ENCODE data around the gene SSNA1. TPM values are rescaled to one million over a fixed set of nuclear protein-coding genes. Genes with fewer than 3 reads are reported as not detected.
A peak's percentile ranks its signal among the peaks of the same experiment; 100 is the strongest.

Gene SSNA1
- polyA plus RNA-seq, 5 donors, result 34.4 to 69.2 (median 43.9) TPM

DNA sequence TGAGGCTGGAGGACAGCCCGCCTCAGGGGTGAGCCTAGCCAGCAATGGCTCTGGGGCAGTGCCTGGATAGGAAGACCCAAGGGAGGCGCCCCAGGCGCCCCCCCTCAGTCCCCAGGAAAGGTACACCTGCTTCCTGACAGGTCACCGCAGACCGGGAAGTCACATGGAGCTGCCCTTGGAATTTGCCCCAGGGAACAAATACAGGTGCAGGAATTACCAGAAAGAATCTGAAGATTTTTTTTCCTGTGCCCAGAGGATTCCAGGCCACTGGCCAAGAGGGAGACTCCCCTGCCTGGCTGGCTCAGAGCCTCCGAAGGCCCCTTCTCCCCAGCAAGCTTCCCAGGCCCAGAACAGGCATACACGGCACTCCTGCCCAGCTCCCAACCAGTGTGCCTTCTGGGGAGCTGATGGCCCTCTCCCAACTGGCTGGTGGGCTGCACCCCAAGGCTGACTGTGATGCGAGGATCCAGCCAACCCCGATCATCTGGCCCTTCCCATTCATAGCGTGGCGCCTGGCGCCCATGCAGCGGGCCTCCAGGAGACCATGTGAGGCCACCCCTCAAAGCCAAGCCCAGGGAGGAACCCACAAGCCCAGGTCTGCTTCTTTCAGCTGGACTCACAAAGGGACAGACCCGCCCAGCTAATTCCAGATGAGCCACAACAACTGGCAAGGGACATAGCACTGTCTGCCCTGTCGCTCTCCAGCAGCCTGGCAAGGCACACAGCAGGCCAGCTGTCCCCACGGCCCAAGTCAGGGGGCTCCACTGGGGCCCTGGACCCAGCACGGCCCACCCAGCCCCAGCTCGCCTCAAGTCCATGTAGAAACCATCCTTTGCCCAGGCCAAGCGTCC, 9.8 kb downstream of the SSNA1 start:
- no peak for DNase-seq

DNA sequence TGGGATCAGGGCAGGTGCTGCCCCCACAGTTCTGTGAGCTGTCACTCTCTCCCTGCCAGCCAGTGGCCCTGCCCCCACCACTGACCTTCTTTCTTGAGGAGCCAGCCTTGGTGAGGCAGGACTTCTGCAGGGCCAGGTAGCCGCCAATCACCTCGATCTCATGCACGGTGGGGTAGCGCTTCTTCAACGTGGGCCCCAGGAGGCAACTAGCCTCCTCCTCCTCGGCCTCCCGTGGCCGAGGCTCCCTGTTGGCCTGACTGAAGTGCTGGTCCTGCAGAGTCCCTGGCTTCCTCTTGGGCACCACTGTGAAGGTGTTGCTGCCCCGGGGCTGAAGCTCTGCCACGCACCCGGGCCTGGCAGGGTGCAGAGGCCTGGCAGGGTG, 10.4 kb downstream of the SSNA1 start:
- DNase-seq, result no peak

DNA sequence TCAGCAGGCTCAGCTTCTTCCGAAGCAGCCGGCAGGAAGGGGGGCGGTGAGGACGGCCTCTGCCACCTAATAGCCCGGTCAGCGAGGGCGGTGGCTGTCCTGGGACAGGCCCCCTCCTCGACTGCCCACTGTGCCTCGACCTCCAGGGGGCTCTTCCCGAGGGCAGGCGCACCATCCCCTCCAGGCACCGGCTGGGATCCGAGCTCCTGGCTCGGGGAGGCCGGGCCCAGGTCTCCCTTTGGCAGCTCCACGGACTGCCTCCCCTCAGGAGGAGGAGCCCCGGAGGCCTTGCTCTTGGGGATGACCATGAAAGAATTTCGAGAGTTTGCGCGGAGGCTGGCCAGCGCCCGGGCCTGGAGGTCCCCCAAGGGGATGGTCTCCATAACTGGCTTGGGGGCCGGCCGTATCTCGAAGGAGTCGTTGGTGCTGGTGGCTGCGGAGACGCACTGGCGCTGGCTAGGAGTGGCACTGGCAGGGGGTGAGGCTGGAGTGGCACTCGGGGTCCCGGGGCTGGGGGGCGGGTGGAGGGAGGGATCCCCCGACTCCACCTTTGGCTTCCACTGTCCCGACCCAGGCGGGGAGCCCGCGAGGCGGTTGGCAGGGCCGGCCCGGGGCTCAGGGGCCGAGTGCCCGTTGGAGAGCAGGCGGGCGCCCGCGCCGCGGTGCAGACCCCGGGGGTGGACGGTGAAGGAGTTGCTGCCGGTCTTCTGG, 11.1 kb downstream of the SSNA1 start:
- DNase-seq, result no peak

DNA sequence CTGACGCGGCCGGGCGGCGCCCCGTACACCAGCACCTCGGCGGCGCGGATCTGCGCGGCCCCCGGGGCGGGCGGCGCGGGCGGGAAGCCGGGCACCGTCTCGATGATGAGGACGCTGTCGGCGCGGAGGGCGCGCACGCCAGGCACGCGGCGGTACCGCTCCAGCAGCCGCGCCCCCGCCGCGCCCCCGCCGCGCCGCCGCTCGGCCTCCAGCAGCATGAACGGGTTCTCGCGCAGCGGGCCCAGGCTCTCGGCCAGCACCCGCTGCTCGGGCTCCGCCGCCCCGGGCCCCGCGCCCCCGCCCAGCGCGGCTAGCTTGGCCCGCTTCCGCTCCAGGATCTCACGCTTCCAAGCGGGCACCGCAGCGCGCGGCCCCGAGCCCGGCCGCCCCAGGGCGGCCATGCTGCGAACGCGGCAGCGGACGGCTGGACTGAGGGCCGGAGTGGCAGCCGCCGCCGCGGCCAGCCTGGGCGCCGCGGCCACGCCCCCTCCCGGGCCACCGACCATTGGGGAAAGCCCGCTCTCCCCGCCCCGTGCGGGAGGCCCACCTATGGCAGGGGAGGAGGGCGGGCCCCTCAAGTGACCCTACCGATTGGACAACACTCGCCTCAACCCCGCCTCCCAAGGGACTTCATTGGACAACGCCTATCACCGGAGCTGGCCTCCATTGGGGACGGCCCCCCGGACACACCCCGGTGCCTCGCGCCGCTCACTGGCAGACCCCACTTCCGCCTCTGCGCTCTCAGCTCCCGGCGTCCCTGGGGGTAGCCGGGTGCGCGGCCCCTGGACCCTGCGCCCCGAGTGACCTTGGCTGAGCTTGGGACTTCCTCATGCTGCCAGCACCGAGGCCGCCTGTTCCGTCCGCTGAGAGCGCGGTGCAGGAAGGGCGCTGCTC, 12.1 kb downstream of the SSNA1 start, which contains the start of gene TPRN:
Gene TPRN, minus strand, starts transcription at position 431 of the 894 bp plus-strand sequence. Its CDS starts 30 bp downstream, at position 401.
- DNase-seq, result peak; percentile 97 to 98

DNA sequence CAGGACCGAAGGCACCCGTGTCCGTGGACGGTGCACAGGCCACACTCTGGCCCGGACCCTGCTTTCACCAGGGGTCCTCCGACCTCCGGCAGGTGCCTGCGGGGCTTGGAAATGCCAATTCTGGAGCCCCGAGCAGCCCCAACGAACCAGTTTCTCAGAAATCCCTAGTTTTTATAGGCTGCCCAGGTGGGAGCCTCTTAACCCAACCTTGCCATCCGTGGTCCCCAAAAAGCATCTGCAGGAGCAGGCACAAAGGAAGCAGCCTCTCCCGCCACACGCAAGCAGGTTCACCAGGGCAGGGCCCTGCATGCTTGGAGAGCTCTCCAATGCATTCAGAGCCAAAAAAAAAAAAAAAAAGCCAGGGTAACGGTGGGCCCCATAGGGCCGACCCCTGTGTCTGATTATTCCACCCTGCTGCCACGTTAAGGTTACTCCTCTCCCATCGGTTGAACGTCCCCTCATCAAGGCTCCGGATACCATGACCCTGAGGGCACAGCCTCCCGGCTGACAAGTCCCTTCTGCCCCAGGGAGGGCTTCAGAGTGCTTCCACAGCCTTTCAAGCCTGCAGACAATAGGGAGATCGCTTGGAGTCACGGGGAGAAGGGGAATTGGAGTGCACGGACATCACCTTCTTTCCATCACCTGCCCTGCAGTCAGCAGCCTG, 12.9 kb downstream of the SSNA1 start:
- DNase-seq, result no peak

DNA sequence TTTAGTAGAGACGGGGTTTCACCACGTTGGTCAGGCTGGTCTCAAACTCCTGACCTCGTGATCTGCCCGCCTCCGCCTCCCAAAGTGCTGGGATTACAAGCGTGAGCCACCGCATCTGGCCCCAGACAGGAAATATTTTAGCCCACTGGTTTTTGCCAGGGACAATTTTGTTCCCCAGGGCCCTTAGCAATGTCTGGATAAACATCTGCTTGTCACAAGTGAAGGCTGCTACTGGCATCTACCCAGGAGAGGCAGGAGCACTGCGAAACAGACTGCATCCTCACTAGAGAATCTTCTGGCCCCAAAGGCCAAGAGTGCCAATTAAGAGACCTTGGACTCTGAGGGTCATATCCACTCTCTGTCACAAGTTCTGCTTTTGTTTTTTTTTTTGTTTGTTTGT, 14.5 kb downstream of the SSNA1 start:
- DNase-seq, result no peak

DNA sequence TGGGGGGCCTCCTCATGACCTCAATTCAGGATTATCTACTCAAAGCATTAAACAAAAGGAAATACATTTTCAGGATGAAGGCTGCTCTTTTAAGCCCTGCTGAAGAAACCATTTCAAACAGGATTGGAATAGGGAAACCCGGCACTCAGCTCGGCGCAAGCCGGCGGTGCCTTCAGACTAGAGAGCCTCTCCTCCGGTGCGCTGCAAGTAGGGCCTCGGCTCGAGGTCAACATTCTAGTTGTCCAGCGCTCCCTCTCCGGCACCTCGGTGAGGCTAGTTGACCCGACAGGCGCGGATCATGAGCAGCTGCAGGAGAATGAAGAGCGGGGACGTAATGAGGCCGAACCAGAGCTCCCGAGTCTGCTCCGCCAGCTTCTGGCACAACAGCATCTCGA, 16.3 kb downstream of the SSNA1 start:
- no peak for DNase-seq

DNA sequence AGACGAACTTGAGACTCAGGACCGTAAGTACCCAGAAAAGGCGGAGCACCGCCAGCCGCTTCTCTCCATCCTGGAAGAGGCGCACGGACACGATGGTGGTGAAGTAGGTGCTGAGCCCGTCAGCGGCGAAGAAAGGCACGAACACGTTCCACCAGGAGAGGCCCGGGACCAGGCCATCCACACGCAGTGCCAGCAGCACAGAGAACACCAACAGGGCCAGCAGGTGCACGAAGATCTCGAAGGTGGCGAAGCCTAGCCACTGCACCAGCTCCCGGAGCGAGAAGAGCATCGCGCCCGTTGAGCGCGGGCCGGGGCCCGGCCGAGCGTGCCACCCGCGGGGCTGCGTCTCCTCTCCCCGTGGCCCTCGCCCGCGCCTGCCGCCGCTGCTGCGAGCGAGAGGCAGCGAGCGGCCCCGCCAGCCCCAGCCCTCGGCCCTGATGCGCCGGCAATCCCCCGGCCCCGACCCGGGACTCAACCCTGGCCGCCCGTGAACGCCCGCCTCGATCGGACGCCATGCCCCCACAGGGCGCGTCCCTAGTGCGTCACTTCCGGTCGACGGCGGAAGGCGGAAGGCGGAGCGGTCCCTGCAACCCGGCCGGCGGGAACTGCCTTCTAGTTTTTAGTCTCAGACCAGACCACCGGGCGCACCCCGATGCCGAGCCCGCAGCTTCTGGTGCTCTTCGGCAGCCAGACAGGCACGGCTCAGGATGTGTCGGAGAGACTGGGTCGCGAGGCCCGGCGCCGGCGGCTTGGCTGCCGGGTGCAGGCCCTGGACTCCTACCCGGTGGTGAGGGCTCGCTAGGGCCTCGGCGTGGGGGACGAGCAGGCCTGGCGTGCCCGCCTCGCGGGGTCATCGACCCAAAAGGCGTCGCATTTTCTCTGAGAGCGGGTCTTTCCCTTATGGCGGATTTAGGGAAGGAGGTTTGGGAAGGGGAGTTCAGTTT, 16.9 kb downstream of the SSNA1 start, which contains the start of the genes NDOR1 and TMEM203:
Gene NDOR1, plus strand, starts transcription at position 575 of the 944 bp plus-strand sequence. Its CDS starts 78 bp downstream, at position 653.
Gene TMEM203, minus strand, starts transcription at position 523 of the 944 bp plus-strand sequence. Its CDS starts 234 bp downstream, at position 289.
- peak; percentile 83 to 85 for DNase-seq

DNA sequence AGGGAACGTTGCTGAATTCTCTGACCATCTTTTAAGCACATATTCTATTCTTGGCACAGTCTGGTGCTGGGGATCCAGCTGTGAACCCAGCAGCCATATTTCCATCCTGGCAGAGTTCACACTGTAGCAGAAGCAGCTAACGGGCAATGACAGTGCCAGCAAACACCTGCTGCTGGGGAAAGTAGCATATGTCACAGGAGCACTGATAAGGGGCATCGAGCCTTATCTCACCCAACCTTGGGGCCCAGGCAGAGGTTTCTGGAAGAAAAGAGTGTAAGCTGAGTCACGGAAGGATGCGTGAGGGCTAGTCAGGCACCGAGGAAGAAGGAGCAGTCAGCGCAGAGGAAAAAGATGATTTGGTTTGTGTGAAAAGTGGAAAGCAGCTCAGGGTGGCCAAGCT, 18.1 kb downstream of the SSNA1 start:
- DNase-seq, result no peak

DNA sequence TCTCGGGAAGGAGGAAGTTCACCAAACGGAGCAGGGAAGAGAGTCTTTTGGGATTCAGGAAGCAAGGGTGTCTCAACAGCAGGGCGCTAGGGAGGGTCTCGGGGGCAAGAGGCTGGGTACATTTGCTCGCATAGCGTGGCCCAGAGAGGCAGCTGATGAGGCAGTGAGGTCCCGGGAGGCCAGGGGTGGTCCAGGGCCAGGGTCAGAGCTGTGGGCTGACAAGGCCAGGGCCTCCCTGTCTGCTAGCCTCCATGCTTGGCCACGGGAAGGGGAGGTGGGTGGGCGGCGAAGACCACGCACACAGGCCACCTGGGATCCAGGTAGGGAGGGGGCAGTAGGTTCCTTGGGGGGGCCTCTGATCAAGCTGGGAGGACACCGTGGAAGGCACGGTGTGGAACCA, 23.1 kb downstream of the SSNA1 start:
- no peak for DNase-seq

DNA sequence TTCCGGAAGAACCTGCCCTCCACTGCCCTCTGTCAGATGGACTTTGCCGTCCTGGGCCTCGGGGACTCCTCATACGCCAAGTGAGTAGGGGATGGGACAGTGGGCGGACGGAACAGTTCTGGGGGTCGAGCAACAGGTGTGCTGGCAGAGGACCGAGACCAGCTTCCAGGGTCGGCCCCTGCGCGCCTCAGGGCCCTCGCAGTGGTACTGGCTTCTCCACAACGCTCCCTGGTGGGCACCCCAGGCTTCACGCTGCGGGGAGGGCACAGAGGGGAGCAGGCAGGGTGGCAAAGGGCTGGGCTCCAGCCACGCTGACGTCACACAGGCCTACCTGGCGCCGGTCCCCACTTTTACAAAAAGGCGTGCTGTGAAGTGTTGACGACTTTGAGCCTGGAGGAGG, 24.0 kb downstream of the SSNA1 start:
- no peak for DNase-seq

DNA sequence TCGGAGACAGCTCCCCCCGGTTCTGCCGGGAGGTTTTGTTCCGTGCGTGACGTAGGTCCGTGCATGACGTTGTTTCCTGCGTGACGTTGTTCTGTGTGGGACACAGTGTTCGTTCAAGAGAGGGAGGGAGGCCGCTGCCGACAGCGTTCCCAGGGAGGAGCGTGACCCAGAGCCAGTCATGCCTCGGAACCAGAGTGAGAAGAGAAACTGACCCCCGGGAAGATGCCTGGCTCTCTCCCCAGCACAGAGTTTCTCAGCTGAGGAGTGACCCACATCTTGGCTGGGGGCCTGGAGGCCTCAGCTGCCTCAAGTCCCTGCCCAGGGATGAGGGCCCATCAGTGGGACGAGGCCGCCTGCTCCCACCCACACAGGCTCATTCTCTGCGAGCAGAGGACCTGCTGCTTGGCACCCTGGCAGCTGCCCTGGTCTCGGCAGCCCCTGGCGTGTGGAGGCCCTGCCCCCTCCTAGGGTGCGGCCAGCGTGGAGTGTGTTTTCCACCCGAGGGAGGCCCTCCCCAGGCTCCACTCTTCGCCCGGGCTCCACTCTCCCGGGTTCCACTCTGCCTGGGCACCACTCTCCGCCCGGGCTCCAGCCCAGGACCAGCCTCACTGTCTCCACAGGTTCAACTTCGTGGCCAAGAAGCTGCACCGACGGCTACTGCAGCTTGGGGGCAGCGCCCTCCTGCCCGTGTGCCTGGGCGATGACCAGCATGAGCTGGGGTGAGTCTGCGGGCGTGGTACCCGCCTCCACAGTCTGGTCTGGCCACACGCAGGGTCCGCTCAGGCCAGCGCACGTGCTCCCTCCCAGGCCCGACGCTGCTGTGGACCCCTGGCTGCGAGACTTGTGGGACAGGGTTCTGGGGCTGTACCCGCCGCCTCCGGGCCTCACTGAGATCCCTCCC, 24.9 kb downstream of the SSNA1 start:
- DNase-seq, result no peak

DNA sequence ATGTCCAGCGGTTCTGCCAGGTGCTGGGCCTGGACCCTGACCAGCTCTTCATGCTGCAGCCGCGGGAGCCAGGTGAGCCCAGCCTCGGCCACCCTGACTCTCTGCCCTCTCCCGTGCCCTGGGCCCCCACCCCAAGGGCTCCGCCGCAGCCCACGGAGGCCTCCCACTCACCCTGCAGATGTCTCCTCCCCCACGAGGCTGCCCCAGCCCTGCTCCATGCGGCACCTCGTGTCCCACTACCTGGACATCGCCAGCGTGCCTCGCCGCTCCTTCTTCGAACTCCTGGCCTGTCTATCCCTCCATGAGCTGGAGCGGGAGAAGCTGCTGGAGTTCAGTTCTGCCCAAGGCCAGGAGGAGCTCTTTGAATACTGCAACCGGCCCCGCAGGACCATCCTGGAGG, 26.1 kb downstream of the SSNA1 start:
- no peak for DNase-seq

DNA sequence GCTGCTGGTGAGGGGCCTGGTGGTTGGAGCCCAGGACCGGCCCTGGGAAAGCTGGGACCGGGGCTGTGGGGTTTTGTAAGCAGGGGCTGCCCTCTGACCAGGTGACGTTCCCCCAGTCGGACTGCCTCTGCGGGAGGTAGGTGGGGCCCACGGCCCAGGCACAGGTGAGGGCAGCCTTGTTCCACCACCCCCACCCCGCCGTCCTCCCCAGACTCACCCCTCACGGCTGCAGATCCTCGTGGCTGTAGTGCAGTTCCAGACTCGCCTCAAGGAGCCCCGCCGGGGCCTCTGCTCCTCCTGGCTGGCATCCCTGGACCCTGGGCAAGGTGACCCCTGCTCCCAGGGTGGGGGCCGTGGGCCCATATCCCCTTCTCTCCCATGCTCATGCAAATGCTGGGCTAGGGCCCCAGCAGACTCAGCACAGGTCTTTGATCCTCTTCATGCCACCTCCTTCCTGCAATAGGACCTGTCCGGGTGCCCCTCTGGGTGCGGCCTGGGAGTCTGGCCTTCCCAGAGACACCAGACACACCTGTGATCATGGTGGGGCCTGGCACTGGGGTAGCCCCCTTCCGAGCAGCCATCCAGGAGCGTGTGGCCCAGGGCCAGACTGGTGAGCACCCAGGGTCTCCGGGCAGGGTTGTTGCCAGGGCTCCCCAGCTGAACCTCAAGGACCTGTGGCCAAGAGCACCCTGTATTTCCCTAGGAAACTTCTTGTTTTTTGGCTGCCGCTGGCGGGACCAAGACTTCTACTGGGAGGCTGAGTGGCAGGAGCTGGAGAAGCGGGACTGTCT, 26.9 kb downstream of the SSNA1 start:
- DNase-seq, result no peak

DNA sequence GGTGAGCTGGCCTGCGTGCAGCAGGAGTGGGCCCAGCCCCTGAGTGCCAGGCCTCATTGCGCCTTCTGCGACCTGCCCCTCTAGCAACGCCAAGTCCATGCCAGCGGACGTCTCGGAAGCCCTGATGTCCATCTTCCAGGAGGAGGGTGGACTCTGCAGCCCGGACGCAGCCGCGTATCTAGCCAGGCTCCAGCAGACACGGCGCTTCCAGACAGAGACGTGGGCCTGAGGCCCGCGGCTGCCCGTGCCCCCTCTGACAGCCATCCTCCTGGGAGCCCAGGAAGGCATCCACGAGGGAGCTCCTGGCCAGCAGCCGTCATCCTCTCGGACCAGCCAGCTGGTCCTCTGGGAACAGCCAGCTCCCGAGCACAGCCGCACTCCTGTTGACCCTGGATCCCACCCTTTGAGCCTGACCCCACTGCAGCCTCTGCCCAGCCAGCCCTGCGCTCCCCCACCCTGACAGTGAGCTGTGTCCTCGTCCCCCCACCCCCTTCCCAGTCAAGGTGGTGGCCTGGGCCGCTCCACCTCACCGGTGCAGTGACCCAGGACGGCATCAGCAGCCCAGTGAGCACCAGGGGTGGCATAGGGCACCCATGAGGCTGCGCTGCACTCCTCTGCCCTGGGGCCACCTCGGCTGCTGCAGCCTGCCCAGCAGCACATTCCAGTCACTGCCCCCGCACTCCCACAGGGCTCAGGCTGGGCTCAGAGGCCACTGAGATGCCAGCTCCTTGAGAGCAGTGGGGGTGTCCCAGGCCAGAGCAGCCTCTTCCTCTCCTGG, 27.9 kb downstream of the SSNA1 start:
- DNase-seq, result no peak

DNA sequence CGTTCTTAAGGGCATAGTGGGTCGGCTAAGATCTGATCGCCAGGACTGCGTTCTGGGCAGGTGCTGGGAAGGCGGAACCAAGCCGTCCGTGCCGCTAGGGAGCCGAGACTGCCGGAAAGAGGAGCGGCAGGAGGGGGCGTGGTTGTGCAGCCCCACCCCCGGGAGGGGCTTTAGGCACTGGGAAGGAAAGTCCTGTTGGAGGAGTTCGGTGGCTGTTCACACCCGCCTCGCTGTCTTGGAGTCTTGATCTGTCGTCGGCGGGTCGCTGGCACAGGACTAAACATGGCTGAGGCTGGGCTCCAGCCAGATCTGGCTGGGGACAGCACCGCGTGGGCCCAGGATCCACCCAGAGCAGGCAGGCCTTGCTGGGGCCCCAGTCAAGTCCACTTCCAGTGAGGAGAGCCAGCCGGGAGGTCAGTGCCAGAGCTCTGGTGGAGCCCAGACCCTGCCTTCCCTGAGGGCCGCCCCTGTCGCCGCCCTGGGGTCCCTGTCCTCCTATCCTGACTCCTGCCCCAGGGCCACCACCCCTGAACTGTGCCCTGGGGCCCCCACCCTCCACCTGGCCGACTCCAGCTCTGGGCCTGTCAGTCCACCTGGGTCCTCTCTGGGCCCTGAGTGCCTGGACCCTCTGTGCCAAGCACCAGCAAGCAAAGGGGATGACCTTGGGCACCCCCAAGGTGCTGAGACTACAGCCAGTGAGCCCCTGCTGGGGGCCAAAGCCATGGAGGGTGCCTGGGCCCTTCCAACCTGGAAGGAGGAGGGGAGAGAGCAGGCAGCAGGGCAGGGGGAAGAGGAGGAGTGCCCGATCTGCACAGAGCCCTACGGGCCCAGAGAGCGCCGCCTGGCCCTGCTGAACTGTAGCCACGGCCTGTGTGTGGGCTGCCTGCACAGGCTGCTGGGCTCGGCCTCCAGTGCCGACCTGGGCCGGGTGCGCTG, 29.1 kb downstream of the SSNA1 start:
- DNase-seq, result no peak

Data from right lung (tissue), 5 donors.